IMR-90 (cell line): ENCODE results near the gene PSMA6. TPM values are rescaled to one million over a fixed set of nuclear protein-coding genes. Genes with fewer than 3 reads are reported as not detected.

Experiments
- ATAC-seq: fragments of 200-7000 bp; cut with Tn5 transposase; 2 replicates; pipeline ENCODE4 v1.9.1; 2020; ENCODE audit warnings: low read depth, mild to moderate bottlenecking, moderate library complexity
- BruUV-seq: library from RNA; stranded (reverse); fragments of 400-500 nt; replicated peaks from 2 replicates; lab custom pipeline; 2021; lab: Mats Ljungman, UMichigan
- CTCF ChIA-PET: fragments of 300-600 bp; formaldehyde crosslinking; extraction: SDS; loops from one replicate; lab custom pipeline; 2021; ENCODE audit warnings: antibody characterized with exemption; lab: Yijun Ruan, JAX
- POLR2A ChIA-PET: fragments of 300-600 bp; sonication (Branson Sonifier 250); formaldehyde crosslinking; loops from one replicate; lab custom pipeline; 2022; ENCODE audit warnings: antibody characterized with exemption; ENCODE audit not compliant: unreplicated experiment; lab: Charles Lee
- DNase-seq: peaks from one replicate; pipeline ENCODE4 v3.0.0; 2013
- H2AFZ ChIP-seq: replicated peaks from 2 replicates; pipeline ENCODE3; 2013; ENCODE audit warnings: low read length, mild to moderate bottlenecking; ENCODE audit not compliant: poor library complexity
- H2AK5ac ChIP-seq: 2 replicates; pipeline ENCODE4 v1.6.1; 2013; ENCODE audit warnings: low read depth, low read length, inconsistent platforms
- H2AK9ac ChIP-seq: replicated peaks from 2 replicates; pipeline ENCODE3; 2013; ENCODE audit warnings: mild to moderate bottlenecking, low read depth, low read length, moderate library complexity; ENCODE audit not compliant: poor library complexity
- H2BK120ac ChIP-seq: 2 replicates; pipeline ENCODE4 v1.6.1; 2013; ENCODE audit warnings: low read depth, low read length, inconsistent platforms
- H2BK15ac ChIP-seq: 3 replicates; pipeline ENCODE4 v1.6.1; 2013; ENCODE audit warnings: low read depth, low read length, inconsistent platforms
- H2BK20ac ChIP-seq: 2 replicates; pipeline ENCODE4 v1.6.1; 2013; ENCODE audit warnings: low read depth, mild to moderate bottlenecking, inconsistent platforms, low read length, moderate library complexity
- H2BK5ac ChIP-seq: 2 replicates; pipeline ENCODE4 v1.6.1; 2013; ENCODE audit warnings: mild to moderate bottlenecking, low read depth, low read length, inconsistent platforms; ENCODE audit not compliant: poor library complexity, severe bottlenecking
- H3K14ac ChIP-seq: replicated peaks from 2 replicates; pipeline ENCODE4 v1.6.1; 2013; ENCODE audit warnings: low read depth, low read length, inconsistent platforms
- H3K18ac ChIP-seq: 2 replicates; pipeline ENCODE4 v1.6.1; 2013; ENCODE audit warnings: low read depth, low read length, control low read depth
- H3K23ac ChIP-seq: 2 replicates; pipeline ENCODE4 v1.6.1; 2013; ENCODE audit warnings: low read depth, low read length, inconsistent platforms
- H3K27ac ChIP-seq: 2 replicates; pipeline ENCODE4 v1.5.1; 2013; ENCODE audit warnings: mild to moderate bottlenecking, control low read depth, low read length; ENCODE audit not compliant: insufficient read depth
- H3K27me3 ChIP-seq: 2 replicates; pipeline ENCODE4 v1.6.1; 2013; ENCODE audit warnings: low read length; ENCODE audit not compliant: control insufficient read depth, insufficient read depth
- H3K36me3 ChIP-seq: 2 replicates; pipeline ENCODE4 v1.6.1; 2013; ENCODE audit warnings: low read length, mixed read lengths; ENCODE audit not compliant: control insufficient read depth, insufficient read depth
- H3K4ac ChIP-seq: 2 replicates; pipeline ENCODE4 v1.6.1; 2013; ENCODE audit warnings: low read depth, low read length, inconsistent platforms
- H3K4me1 ChIP-seq: 2 replicates; pipeline ENCODE4 v1.6.1; 2013; ENCODE audit warnings: low read length, mixed read lengths; ENCODE audit not compliant: control insufficient read depth, insufficient read depth
- H3K4me2 ChIP-seq: 2 replicates; pipeline ENCODE4 v1.6.1; 2013; ENCODE audit warnings: low read depth, mild to moderate bottlenecking, control low read depth, low read length, moderate library complexity
- H3K4me3 ChIP-seq: 2 replicates; pipeline ENCODE4 v1.5.1; 2013; ENCODE audit warnings: low read depth, mild to moderate bottlenecking, control low read depth, low read length, moderate library complexity; ENCODE audit not compliant: insufficient read depth
- H3K56ac ChIP-seq: 2 replicates; pipeline ENCODE4 v1.6.1; 2013; ENCODE audit warnings: low read length, inconsistent platforms; ENCODE audit not compliant: insufficient read depth; ENCODE audit errors: extremely low read depth
- H3K79me1 ChIP-seq, 2 experiments: 2 replicates each; pipeline ENCODE4 v1.6.1; 2013; ENCODE audit warnings: low read length in 2 of 2, inconsistent platforms in 1 of 2, low read depth in 1 of 2
- H3K9ac ChIP-seq: 2 replicates; pipeline ENCODE4 v1.6.1; 2013; ENCODE audit warnings: low read depth, low read length, control low read depth
- H3K9me1 ChIP-seq: 2 replicates; pipeline ENCODE4 v1.6.1; 2013; ENCODE audit warnings: low read length, inconsistent platforms; ENCODE audit not compliant: insufficient read depth
- H3K9me3 ChIP-seq: 2 replicates; pipeline ENCODE4 v1.6.1; 2013; ENCODE audit warnings: low read length; ENCODE audit not compliant: control insufficient read depth, insufficient read depth
- H4K20me1 ChIP-seq: 2 replicates; pipeline ENCODE4 v1.6.1; 2013; ENCODE audit warnings: low read length, inconsistent platforms; ENCODE audit not compliant: insufficient read depth
- H4K5ac ChIP-seq: 2 replicates; pipeline ENCODE4 v1.6.1; 2013; ENCODE audit warnings: mild to moderate bottlenecking, low read depth, low read length, control low read depth
- H4K8ac ChIP-seq, 2 experiments: 2 replicates each; pipeline ENCODE4 v1.6.1; 2013; ENCODE audit warnings: low read depth in 2 of 2, low read length in 2 of 2, control low read depth in 1 of 2, inconsistent platforms in 1 of 2
- H4K91ac ChIP-seq: 2 replicates; pipeline ENCODE4 v1.6.1; 2013; ENCODE audit warnings: low read depth, low read length, inconsistent platforms; ENCODE audit not compliant: insufficient read depth
- CEBPB ChIP-seq: IDR thresholded peaks from 2 replicates; pipeline ENCODE4 v1.6.1; 2012; ENCODE audit warnings: low read depth, low read length, improper control_type of control experiment
- MXI1 ChIP-seq: IDR thresholded peaks from 2 replicates; pipeline ENCODE4 v1.6.1; 2012; ENCODE audit warnings: low read depth, mild to moderate bottlenecking, low read length, moderate library complexity, borderline replicate concordance
- RAD21 ChIP-seq: IDR thresholded peaks from 2 replicates; pipeline ENCODE4 v1.6.1; 2012; ENCODE audit warnings: low read length, improper control_type of control experiment
- SMC3 ChIP-seq: fragments of 150-350 bp; IDR thresholded peaks from 2 replicates; pipeline ENCODE4 v1.6.1; 2016; ENCODE audit warnings: low read depth, mild to moderate bottlenecking, antibody characterized with exemption, low read length, moderate library complexity
- WGBS, 2 experiments: methylation state at CpG; one replicate each; pipeline versions ENCODE4 v1.1.5 to v1.1.7; 2013; ENCODE audit warnings: missing lambda C conversion rate in 2 of 2; ENCODE audit not compliant: insufficient read length in 1 of 2; ENCODE audit errors: extremely low coverage in 2 of 2; 5-methylcytosine and 5-hydroxymethylcytosine counted together
- dilution Hi-C: fragments of 300-500 bp; cut with HindIII; formaldehyde crosslinking; loops from one replicate; pipeline ENCODE4 v1.14.3; 2018; ENCODE audit warnings: low sequenced_read_pairs; ENCODE audit not compliant: unreplicated experiment
- in situ Hi-C: fragments of 300-500 bp; cut with MboI; formaldehyde crosslinking; loops from 3 replicates; pipeline ENCODE4 v1.14.3; 2019; ENCODE audit warnings: low sequenced_read_pairs, inconsistent platforms, mixed read lengths
- intact Hi-C: fragments of 100-400 bp; cut with micrococcal nuclease; formaldehyde crosslinking; loops from 2 replicates; pipeline ENCODE4 v1.10.0; 2022
- polyA plus RNA-seq, 3 experiments: library from polyadenylated mRNA; depleted of rRNA; stranded (reverse); fragments of >200 nt; gene quantifications; 2 replicates each; pipeline ENCODE4 v1.2.3, GENCODE V29; 2012; ENCODE audit warnings: low replicate concordance in 1 of 3
- total RNA-seq: library from RNA; depleted of rRNA; stranded (reverse); fragments of >200 nt; gene quantifications from 2 replicates; pipeline ENCODE4 v1.2.3, GENCODE V29; 2012

PSMA6 gene
- total and polyA plus RNA-seq, 2 of the 4 experiments (the other 2 are of a cell fraction), result 184 to 530 TPM

DNA sequence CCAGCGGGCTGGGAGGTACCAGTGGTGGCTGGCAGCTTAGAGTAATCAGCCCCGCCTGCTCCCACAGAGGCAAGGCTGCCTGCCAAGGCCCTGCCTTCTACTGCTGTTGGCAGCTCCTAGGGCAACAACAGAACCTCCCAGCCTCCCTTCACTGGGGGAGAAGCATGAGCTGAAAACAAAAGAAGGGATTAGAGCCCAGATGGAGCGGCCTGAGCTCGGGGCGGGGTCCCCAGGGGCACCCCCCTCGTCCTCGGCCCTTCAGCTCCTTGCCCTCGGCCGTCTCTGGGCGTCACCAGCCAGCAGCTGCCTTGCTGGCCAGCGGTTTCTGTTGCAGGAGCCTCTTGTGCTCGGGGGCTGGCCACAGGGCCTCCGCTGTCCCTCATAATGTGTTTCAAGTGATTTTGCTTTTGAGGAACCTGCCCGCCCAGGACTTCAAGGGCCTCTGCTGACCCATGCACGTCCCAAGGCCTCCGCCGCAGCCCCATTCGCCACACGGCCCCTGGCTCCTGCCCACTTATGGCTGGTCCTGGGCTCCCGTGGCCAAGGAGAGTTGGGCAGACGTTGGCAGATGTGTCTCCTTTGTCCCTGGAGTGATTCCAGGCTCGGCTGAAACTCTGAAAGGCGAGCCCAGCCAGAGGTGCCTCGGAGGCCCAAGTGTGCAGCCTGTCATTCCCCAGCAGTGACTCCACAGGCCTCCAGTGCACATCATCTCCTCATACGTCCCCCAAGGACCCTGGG is 49.7 kb downstream of the PSMA6 start:
- H3K79me1 ChIP-seq, result 0 out of 4 replicates have a peak, but pooled peaks cover 0 to 6% of the 10 kb centered on the region in 2 experiments
- H2AK5ac ChIP-seq, result peak overlapping the region; percentile 8; the same call in 1 of the 2 replicates
- H2AK9ac ChIP-seq, result peak overlapping the region; percentile 92
- POLR2A ChIA-PET, result interaction anchor here (0.5 kb wide), 1 partner anchor 58 kb away, joined by 4 read pairs; no protein-coding TSS in a partner anchor
- H4K20me1 ChIP-seq, result no peaks in the 10 kb centered on the region
- H3K9me3 ChIP-seq, result no peaks in the 10 kb centered on the region
- in situ Hi-C loops, result no loop called here
- no peaks in the 10 kb centered on the region for H3K27me3 ChIP-seq
- H3K4me2 ChIP-seq, result peak overlapping the region; percentile 21; the same call in 1 of the 2 replicates
- intact Hi-C loops, result no loop called here
- peak overlapping the region; percentile 90 for H2AFZ ChIP-seq
- no peak overlapping the region for H3K56ac ChIP-seq
- peaks cover 26% of the 10 kb centered on the region for H3K4me1 ChIP-seq
- peak overlapping the region; percentile 73 for H2BK120ac ChIP-seq
- WGBS, 2 experiments, result 21% methylated on average over 6 of the region's 25 CpGs; no CpG with 5 or more reads in 1 of the 2 experiments
- peak overlapping the region; percentile 63 for H3K27ac ChIP-seq
- H2BK20ac ChIP-seq, result peak overlapping the region; percentile 22
- H3K4ac ChIP-seq, result peak overlapping the region; percentile 47
- dilution Hi-C loops, result no loop called here
- H4K8ac ChIP-seq, result peak overlapping the region; percentile 61 to 73; a peak in 3 of 4 replicates
- DNase-seq (peak; percentile 72), ATAC-seq (peak; percentile 53)
- BruUV-seq, result no TSS peak
- H3K23ac ChIP-seq, result peak overlapping the region; percentile 55
- CTCF ChIA-PET, result no interaction called here
- TF ChIP-seq CEBPB (no peak), MXI1 (no peak), RAD21 (no peak), SMC3 (no peak)
- peak overlapping the region; percentile 9; the same call in 1 of the 2 replicates for H3K9ac ChIP-seq
- no peak overlapping the region for H3K4me3 ChIP-seq
- peak overlapping the region; percentile 34 for H3K18ac ChIP-seq
- H3K14ac ChIP-seq, result peak overlapping the region; percentile 70; the same call in 1 of the 2 replicates
- H2BK15ac ChIP-seq, result peak overlapping the region; percentile 68; the same call in 2 of the 3 replicates
- H4K91ac ChIP-seq, result peak overlapping the region; percentile 82
- peak overlapping the region; percentile 51 for H4K5ac ChIP-seq
- no peaks in the 10 kb centered on the region for H3K36me3 ChIP-seq
- H3K9me1 ChIP-seq, result peaks cover 25% of the 10 kb centered on the region
- peak overlapping the region; percentile 81 for H2BK5ac ChIP-seq
